SK-N-SH (cell line): ENCODE results near the gene IRF3. TPM values are rescaled to one million over a fixed set of nuclear protein-coding genes. Genes with fewer than 3 reads are reported as not detected.

Source experiments
- CTCF ChIA-PET: fragments of 300-600, 350-600 bp; formaldehyde crosslinking; extraction: SDS; loops from one replicate; lab custom pipeline; 2021; lab: Yijun Ruan, JAX
- POLR2A ChIA-PET: fragments of 350-600 bp; sonication (Branson Sonifier 250); formaldehyde crosslinking; extraction: SDS; loops from one replicate; lab custom pipeline; 2020; ENCODE audit warnings: antibody characterized with exemption, inconsistent platforms; lab: Yijun Ruan, JAX
- DNase-seq: peaks from one replicate; pipeline ENCODE4 v3.0.0; 2012
- H2AFZ ChIP-seq: fragments of 200-600 bp; sonication (generic); 2 replicates; pipeline ENCODE4 v1.8.1; 2016; ENCODE audit warnings: antibody characterized with exemption, mild to moderate bottlenecking, low read depth
- H3F3A ChIP-seq: fragments of 200-600 bp; sonication (generic); replicated peaks from 2 replicates; pipeline ENCODE3; 2016; ENCODE audit warnings: antibody characterized with exemption, mild to moderate bottlenecking; ENCODE audit not compliant: insufficient read depth
- H3K27ac ChIP-seq, 2 experiments: fragments of 200-500 bp in 1 of 2; fragments of 200-600 bp in 1 of 2; sonication (Bioruptor generic) in 1 of 2; sonication (generic), shearing (Covaris generic) in 1 of 2; 2 replicates each; pipeline versions ENCODE4 v1.5.1 to v1.6.1; 2014 to 2016; ENCODE audit warnings: low read depth in 2 of 2, inconsistent platforms in 1 of 2, low read length in 1 of 2, mild to moderate bottlenecking in 1 of 2, mixed read lengths in 1 of 2
- H3K27me3 ChIP-seq: fragments of 200-600 bp; sonication (generic), shearing (Covaris generic); 2 replicates; pipeline ENCODE4 v1.6.1; 2016; ENCODE audit warnings: mixed run types; ENCODE audit not compliant: insufficient read depth
- H3K36me3 ChIP-seq, 2 experiments: fragments of 200-500 bp in 1 of 2; fragments of 200-600 bp in 1 of 2; sonication (Bioruptor generic) in 1 of 2; sonication (generic) in 1 of 2; replicated peaks in 1 of 2; 2 replicates each; pipeline versions ENCODE3 to v1.5.1; 2014 to 2016; ENCODE audit warnings: low read length in 1 of 2, mild to moderate bottlenecking in 1 of 2; ENCODE audit not compliant: insufficient read depth in 2 of 2, control insufficient read depth in 1 of 2
- H3K4me1 ChIP-seq, 2 experiments: fragments of 200-500 bp in 1 of 2; fragments of 200-600 bp in 1 of 2; sonication (Bioruptor generic) in 1 of 2; sonication (generic), shearing (Covaris generic) in 1 of 2; 2 replicates each; pipeline versions ENCODE4 v1.5.1 to v1.6.1; 2014 to 2016; ENCODE audit warnings: low read depth in 1 of 2, low read length in 1 of 2, mixed run types in 1 of 2; ENCODE audit not compliant: insufficient read depth in 2 of 2, control insufficient read depth in 1 of 2
- H3K4me2 ChIP-seq: fragments of 200-600 bp; sonication (generic), shearing (Covaris generic); 2 replicates; pipeline ENCODE4 v1.6.1; 2017; ENCODE audit warnings: mixed run types
- H3K4me3 ChIP-seq, 2 experiments: fragments of 200-500 bp in 1 of 2; fragments of 200-600 bp in 1 of 2; sonication (Bioruptor generic) in 1 of 2; sonication (generic), shearing (Covaris generic) in 1 of 2; 2 replicates each; pipeline versions ENCODE4 v1.5.1 to v1.8.1; 2014 to 2016; ENCODE audit warnings: low read depth in 2 of 2, inconsistent platforms in 1 of 2, low read length in 1 of 2, mild to moderate bottlenecking in 1 of 2, mixed read lengths in 1 of 2, moderate library complexity in 1 of 2
- H3K79me2 ChIP-seq: fragments of 200-600 bp; sonication (generic); 2 replicates; pipeline ENCODE4 v1.8.1; 2017; ENCODE audit warnings: mild to moderate bottlenecking; ENCODE audit not compliant: insufficient read depth
- H3K9ac ChIP-seq: fragments of 200-600 bp; sonication (generic); 2 replicates; pipeline ENCODE4 v1.6.1; 2017; ENCODE audit warnings: mixed run types
- H3K9me2 ChIP-seq: fragments of 200-600 bp; sonication (generic); 2 replicates; pipeline ENCODE4 v1.6.1; 2017; ENCODE audit warnings: mixed run types
- H3K9me3 ChIP-seq: fragments of 200-600 bp; sonication (generic); 2 replicates; pipeline ENCODE4 v1.6.1; 2017; ENCODE audit warnings: mixed run types, mild to moderate bottlenecking, moderate library complexity
- H4K20me1 ChIP-seq: fragments of 200-600 bp; sonication (generic); 2 replicates; pipeline ENCODE4 v1.6.1; 2017; ENCODE audit warnings: mild to moderate bottlenecking, mixed run types; ENCODE audit not compliant: insufficient read depth
- CHD2 ChIP-seq: fragments of 150-350 bp; IDR thresholded peaks from 2 replicates; pipeline ENCODE4 v1.6.1; 2018; ENCODE audit warnings: low read length; ENCODE audit not compliant: partially characterized antibody
- ELF1 ChIP-seq: IDR thresholded peaks from 2 replicates; pipeline ENCODE4 v1.4.0; 2012
- EP300 ChIP-seq, 2 experiments: IDR thresholded peaks; 2 replicates each; pipeline versions ENCODE4 v1.4.0 to v1.6.1; 2012; ENCODE audit warnings: borderline replicate concordance in 1 of 2, low read depth in 1 of 2, low read length in 1 of 2
- FOSL2 ChIP-seq: IDR thresholded peaks from 2 replicates; pipeline ENCODE4 v1.4.0; 2012; ENCODE audit warnings: low read depth, mild to moderate bottlenecking, moderate library complexity, borderline replicate concordance
- FOXM1 ChIP-seq: IDR thresholded peaks from 2 replicates; pipeline ENCODE4 v1.4.0; 2012; ENCODE audit warnings: low read depth, mild to moderate bottlenecking
- GABPA ChIP-seq: IDR thresholded peaks from 2 replicates; pipeline ENCODE4 v1.4.0; 2012; ENCODE audit warnings: low read depth, mild to moderate bottlenecking
- JUND ChIP-seq: IDR thresholded peaks from 2 replicates; pipeline ENCODE4 v1.4.0; 2012
- MAX ChIP-seq: IDR thresholded peaks from 2 replicates; pipeline ENCODE4 v1.4.0; 2012; ENCODE audit warnings: low read depth
- MEF2A ChIP-seq: IDR thresholded peaks from 2 replicates; pipeline ENCODE4 v1.4.0; 2012; ENCODE audit warnings: low read depth, borderline replicate concordance
- PBX3 ChIP-seq: IDR thresholded peaks from 2 replicates; pipeline ENCODE4; 2012
- RCOR1 ChIP-seq: fragments of 150-350 bp; IDR thresholded peaks from 2 replicates; pipeline ENCODE4 v1.6.1; 2017; ENCODE audit warnings: antibody characterized with exemption, low read length
- RXRA ChIP-seq: IDR thresholded peaks from 2 replicates; pipeline ENCODE4 v1.4.0; 2012; ENCODE audit warnings: low read depth, mild to moderate bottlenecking, borderline replicate concordance
- SIN3A ChIP-seq: IDR thresholded peaks from 2 replicates; pipeline ENCODE4 v1.6.1; 2012; ENCODE audit warnings: low read depth, mild to moderate bottlenecking, low read length, moderate library complexity, borderline replicate concordance
- SMC3 ChIP-seq: IDR thresholded peaks from 2 replicates; pipeline ENCODE4 v1.6.1; 2012; ENCODE audit warnings: low read depth, low read length, improper control_type of control experiment
- TAF1 ChIP-seq: IDR thresholded peaks from 2 replicates; pipeline ENCODE4 v1.6.1; 2012; ENCODE audit warnings: low read depth, mild to moderate bottlenecking, low read length, moderate library complexity, borderline replicate concordance
- TCF12 ChIP-seq: IDR thresholded peaks from 2 replicates; pipeline ENCODE4 v1.4.0; 2012
- TEAD4 ChIP-seq: IDR thresholded peaks from 2 replicates; pipeline ENCODE4 v1.4.0; 2012; ENCODE audit warnings: mild to moderate bottlenecking, borderline replicate concordance; ENCODE audit not compliant: insufficient read depth
- USF1 ChIP-seq: IDR thresholded peaks from 2 replicates; pipeline ENCODE4 v1.4.0; 2012; ENCODE audit warnings: low read depth, borderline replicate concordance
- YY1 ChIP-seq: IDR thresholded peaks from 2 replicates; pipeline ENCODE4 v1.4.0; 2012; ENCODE audit warnings: low read depth, mild to moderate bottlenecking
- WGBS: methylation state at CpG from one replicate; pipeline ENCODE4 v1.1.6; 2017; ENCODE audit warnings: low lambda C conversion rate; 5-methylcytosine and 5-hydroxymethylcytosine counted together
- polyA plus RNA-seq, 3 experiments: library from polyadenylated mRNA; depleted of rRNA; stranded (reverse); fragments of >200 nt; gene quantifications; 2 replicates each; pipeline ENCODE4 v1.2.3, GENCODE V29; 2012

IRF3 gene
- polyA plus RNA-seq, 1 of the 3 experiments (the other 2 are of a cell fraction), result 112 TPM

GRCh38 chr19:49662011-49662410 is 3.6 kb downstream of the IRF3 start:
- Histone ChIP-seq H3K27ac (no peak overlapping the region), H3K36me3 (peaks cover 19 to 48% of the 10 kb centered on the region in 2 experiments), H3K4me3 (no peak overlapping the region), H4K20me1 (no peaks in the 10 kb centered on the region), H3K4me1 (peaks cover 4 to 15% of the 10 kb centered on the region in 2 experiments; a peak in 3 of 4 replicates), H3K9me3 (no peaks in the 10 kb centered on the region), H3K9me2 (no peaks in the 10 kb centered on the region), H3K9ac (no peak overlapping the region), H3F3A (peaks cover 25% of the 10 kb centered on the region), H3K4me2 (no peak overlapping the region), H2AFZ (no peak overlapping the region)
- POLR2A ChIA-PET, result no interaction called here
- 92% methylated on average over 2 of the region's 16 CpGs for WGBS
- no peak for TF ChIP-seq TCF12
- no peak for TF ChIP-seq EP300 (IDR thresholded peaks at IDR 0.05; ENCODE audit: borderline replicate concordance in 1 of 2, low read depth in 1 of 2, low read length in 1 of 2)
- TF ChIP-seq FOXM1, result no peak
- no peak for TF ChIP-seq ELF1
- no peak for TF ChIP-seq GABPA
- TF ChIP-seq, all 33 proteins: peak for 0
- Histone ChIP-seq H3K27me3 (no peaks in the 10 kb centered on the region), H3K79me2 (peaks cover 27% of the 10 kb centered on the region)
- CTCF ChIA-PET, result interaction anchor here (9.4 kb wide), 1 partner anchor 14 kb away, joined by 78 read pairs; the partner anchor contains the start of gene PRMT1
- no peak for DNase-seq

GRCh38 chr19:49660338-49660961 is 5.2 kb downstream of the IRF3 start:
- no peaks in the 10 kb centered on the region for H3K9me3 ChIP-seq
- no peak overlapping the region for H3K4me2 ChIP-seq
- DNase-seq, result no peak
- no peak overlapping the region for H3K4me3 ChIP-seq
- H3K9me2 ChIP-seq, result no peaks in the 10 kb centered on the region
- no peak overlapping the region for H3K9ac ChIP-seq
- no peak overlapping the region for H3K27ac ChIP-seq
- H3K4me1 ChIP-seq, result peaks cover 0 to 6% of the 10 kb centered on the region in 2 experiments; a peak in 1 of 4 replicates
- H2AFZ ChIP-seq, result no peak overlapping the region
- peaks cover 19 to 59% of the 10 kb centered on the region in 2 experiments for H3K36me3 ChIP-seq
- 95% methylated on average over 12 of the region's 15 CpGs for WGBS
- ChIA-PET POLR2A (no interaction called here), CTCF (interaction anchor here (9.4 kb wide), 1 partner anchor 15 kb away, joined by 78 read pairs; the partner anchor contains the start of gene PRMT1)
- H3K79me2 ChIP-seq, result peaks cover 16% of the 10 kb centered on the region
- no peaks in the 10 kb centered on the region for H4K20me1 ChIP-seq
- TF ChIP-seq USF1, result no peak
- no peak for TF ChIP-seq CHD2
- TF ChIP-seq MAX, result no peak
- TF ChIP-seq FOSL2, result no peak
- TF ChIP-seq FOXM1, result no peak
- TF ChIP-seq YY1, result no peak
- no peak for TF ChIP-seq SIN3A
- TF ChIP-seq JUND, result no peak
- TF ChIP-seq ELF1, result no peak
- TF ChIP-seq SMC3, result no peak
- no peak for TF ChIP-seq MEF2A
- TF ChIP-seq RXRA, result no peak
- no peak for TF ChIP-seq TCF12
- TF ChIP-seq RCOR1, result no peak
- no peak for TF ChIP-seq TAF1
- no peak for TF ChIP-seq TEAD4
- TF ChIP-seq PBX3, result no peak
- peaks cover 23% of the 10 kb centered on the region for H3F3A ChIP-seq
- no peaks in the 10 kb centered on the region for H3K27me3 ChIP-seq
